GM23338 (cell line): ENCODE results near the gene MCFD2. TPM values are rescaled to one million over a fixed set of nuclear protein-coding genes. Genes with fewer than 3 reads are reported as not detected.

Source experiments
- ATAC-seq: fragments of 200-7000 bp; cut with Tn5 transposase; 3 replicates; pipeline ENCODE4 v1.9.1; 2020
- DNase-seq: peaks from one replicate; pipeline ENCODE4 v3.0.0-alpha.2; 2015; ENCODE audit warnings: low spot score
- H2AFZ ChIP-seq: fragments of 200-600 bp; sonication (generic); 2 replicates; pipeline ENCODE4 v1.8.0; 2016; ENCODE audit warnings: antibody characterized with exemption, mild to moderate bottlenecking, moderate library complexity
- H3F3A ChIP-seq: fragments of 200-600 bp; sonication (generic); replicated peaks from 2 replicates; pipeline ENCODE4 v1.8.0; 2017; ENCODE audit warnings: antibody characterized with exemption, mixed run types, low read depth
- H3K27ac ChIP-seq: fragments of 200-600 bp; sonication (generic); 2 replicates; pipeline ENCODE4 v1.6.1; 2016; ENCODE audit warnings: low read depth
- H3K27me3 ChIP-seq: fragments of 200-600 bp; sonication (generic); 2 replicates; pipeline ENCODE4 v1.8.0; 2016; ENCODE audit warnings: mild to moderate bottlenecking, mixed run types, moderate library complexity; ENCODE audit not compliant: insufficient read depth
- H3K36me3 ChIP-seq: fragments of 200-600 bp; sonication (generic); 2 replicates; pipeline ENCODE4 v1.8.0; 2016; ENCODE audit warnings: mild to moderate bottlenecking; ENCODE audit not compliant: insufficient read depth
- H3K4me1 ChIP-seq: fragments of 200-600 bp; sonication (generic); 2 replicates; pipeline ENCODE4 v1.8.0; 2016; ENCODE audit warnings: mild to moderate bottlenecking, moderate library complexity; ENCODE audit not compliant: insufficient read depth
- H3K4me2 ChIP-seq: fragments of 200-600 bp; sonication (generic); 2 replicates; pipeline ENCODE4 v1.7.1; 2017; ENCODE audit warnings: mixed run types
- H3K4me3 ChIP-seq: fragments of 200-600 bp; sonication (generic); 2 replicates; pipeline ENCODE4 v1.6.1; 2016; ENCODE audit warnings: mixed run types
- H3K79me2 ChIP-seq: fragments of 200-600 bp; sonication (generic); replicated peaks from 2 replicates; pipeline ENCODE4 v1.8.0; 2017; ENCODE audit warnings: mild to moderate bottlenecking; ENCODE audit not compliant: insufficient read depth
- H3K9me2 ChIP-seq: fragments of 200-600 bp; sonication (generic); 2 replicates; pipeline ENCODE4 v1.8.0; 2017; ENCODE audit not compliant: insufficient read depth
- H4K20me1 ChIP-seq: fragments of 200-600 bp; sonication (generic); replicated peaks from 2 replicates; pipeline ENCODE4 v1.8.0; 2017; ENCODE audit warnings: mild to moderate bottlenecking; ENCODE audit not compliant: insufficient read depth
- H3K27ac Mint-ChIP-seq: 2 replicates; pipeline ENCODE4 v1.8.0; 2020; ENCODE audit warnings: inconsistent platforms, mild to moderate bottlenecking, moderate library complexity, mixed read lengths
- H3K27me3 Mint-ChIP-seq: 3 replicates; pipeline ENCODE4 v1.8.0; 2022; ENCODE audit warnings: low read depth, mild to moderate bottlenecking, moderate library complexity, mixed read lengths, inconsistent platforms; ENCODE audit not compliant: insufficient read depth, poor library complexity
- H3K36me3 Mint-ChIP-seq: 3 replicates; pipeline ENCODE4 v1.8.0; 2021; ENCODE audit warnings: low read depth, mild to moderate bottlenecking, inconsistent platforms, moderate library complexity, mixed read lengths
- H3K4me1 Mint-ChIP-seq: 3 replicates; pipeline ENCODE4 v1.8.0; 2020; ENCODE audit warnings: mild to moderate bottlenecking, inconsistent platforms, mixed read lengths
- H3K4me3 Mint-ChIP-seq: 3 replicates; pipeline ENCODE4 v1.8.0; 2021; ENCODE audit warnings: moderate library complexity, mild to moderate bottlenecking, inconsistent platforms, mixed read lengths
- H3K9me3 Mint-ChIP-seq: 3 replicates; pipeline ENCODE4 v1.8.0; 2020; ENCODE audit warnings: moderate library complexity, mild to moderate bottlenecking, inconsistent platforms, mixed read lengths
- CREB1 ChIP-seq: fragments of 250-450 bp; sonication (Bioruptor Pico); IDR thresholded peaks from 2 replicates; pipeline ENCODE4 v1.5.0; 2020; ENCODE audit warnings: low read depth, mild to moderate bottlenecking, moderate library complexity
- EZH2phosphoT487 ChIP-seq: fragments of 200-600 bp; sonication (generic); IDR thresholded peaks from one replicate; pipeline ENCODE4 v1.8.1; 2018; ENCODE audit warnings: antibody characterized with exemption; ENCODE audit not compliant: unreplicated experiment
- NANOG ChIP-seq: IDR thresholded peaks from 2 replicates; pipeline ENCODE4 v1.6.1; 2016; ENCODE audit warnings: antibody characterized with exemption, borderline replicate concordance
- POLR2AphosphoS5 ChIP-seq: IDR thresholded peaks from 2 replicates; pipeline ENCODE4 v1.6.1; 2016; ENCODE audit warnings: antibody characterized with exemption, low read depth
- ZNF114 ChIP-seq: fragments of 250-450 bp; sonication (Bioruptor Pico); IDR thresholded peaks from 2 replicates; pipeline ENCODE4 v1.5.0; 2020; ENCODE audit warnings: mild to moderate bottlenecking, moderate library complexity
- ZNF462 ChIP-seq: fragments of 250-450 bp; sonication (Bioruptor Pico); IDR thresholded peaks from 2 replicates; pipeline ENCODE4 v1.5.0; 2020; ENCODE audit warnings: mild to moderate bottlenecking, moderate library complexity
- polyA plus RNA-seq: library from polyadenylated mRNA; unstranded; fragments of >200 nt; fragmentation: Nextera tagmentation; extraction: Ambion mirVana; gene quantifications from 2 replicates; pipeline ENCODE4 v1.2.1, GENCODE V29; 2016
- total RNA-seq: library from RNA; depleted of rRNA; stranded (reverse); fragments of >200 nt; shearing (Covaris generic); gene quantifications from 2 replicates; pipeline ENCODE4 v1.2.3, GENCODE V29; 2014

Gene MCFD2
- total and polyA plus RNA-seq, 2 experiments from 2014 or later, result 55.1 to 91.9 TPM

- TF ChIP-seq ZNF462 (no peak), ZNF114 (CRISPR knock-in tag) (no peak), NANOG (no peak)
Observed at GRCh38 chr2:46950314-46950713, 34.7 kb upstream of the MCFD2 start (continued).

DNA sequence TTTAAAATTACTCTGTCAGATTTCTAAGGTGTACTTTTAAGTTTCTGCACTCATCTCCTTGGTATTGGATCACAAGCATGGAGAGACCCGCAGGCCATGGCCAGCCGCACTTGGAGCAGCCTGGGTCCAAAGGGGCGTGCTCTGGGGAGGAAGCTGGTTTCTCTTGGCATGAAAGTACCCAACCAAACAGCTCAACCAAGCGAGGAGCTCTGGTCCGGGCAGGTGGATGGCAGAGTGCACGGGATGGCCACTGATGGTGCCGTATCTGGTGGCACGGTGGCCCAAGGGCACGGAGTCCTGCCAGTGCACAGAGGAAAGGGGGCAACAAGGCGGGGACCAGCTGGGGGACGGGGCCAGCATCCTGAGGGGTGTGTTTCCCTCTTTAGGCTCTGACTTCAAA is 32.2 kb upstream of the MCFD2 start:
- Histone ChIP-seq H3F3A (no peaks in the 10 kb centered on the region), H3K4me3 (no peak overlapping the region), H3K27me3 (peaks cover 4% of the 10 kb centered on the region), H3K27ac (no peak overlapping the region), H3K4me1 (peaks cover 14% of the 10 kb centered on the region), H3K9me2 (no peaks in the 10 kb centered on the region), H3K4me2 (no peak overlapping the region), H3K36me3 (no peaks in the 10 kb centered on the region), H4K20me1 (no peaks in the 10 kb centered on the region; the same call in none of the 2 replicates), H3K79me2 (peaks cover 36% of the 10 kb centered on the region), H2AFZ (no peak overlapping the region)
- Mint-ChIP-seq H3K9me3 (no peaks in the 10 kb centered on the region), H3K27ac (no peak overlapping the region), H3K36me3 (peaks cover 3% of the 10 kb centered on the region; the same call in 2 of the 3 replicates), H3K4me1 (peaks cover 33% of the 10 kb centered on the region), H3K4me3 (no peak overlapping the region), H3K27me3 (peaks cover 14% of the 10 kb centered on the region)
- no peak for TF ChIP-seq EZH2phosphoT487
- no peak for TF ChIP-seq ZNF114 (CRISPR knock-in tag)
- no peak for TF ChIP-seq ZNF462
- no peak for TF ChIP-seq CREB1 (CRISPR knock-in tag)
- no peak for TF ChIP-seq POLR2AphosphoS5
- ATAC-seq, result no peak
- no peak for DNase-seq
